Measurements from ENCODE around the gene BRSK1.

DNA sequence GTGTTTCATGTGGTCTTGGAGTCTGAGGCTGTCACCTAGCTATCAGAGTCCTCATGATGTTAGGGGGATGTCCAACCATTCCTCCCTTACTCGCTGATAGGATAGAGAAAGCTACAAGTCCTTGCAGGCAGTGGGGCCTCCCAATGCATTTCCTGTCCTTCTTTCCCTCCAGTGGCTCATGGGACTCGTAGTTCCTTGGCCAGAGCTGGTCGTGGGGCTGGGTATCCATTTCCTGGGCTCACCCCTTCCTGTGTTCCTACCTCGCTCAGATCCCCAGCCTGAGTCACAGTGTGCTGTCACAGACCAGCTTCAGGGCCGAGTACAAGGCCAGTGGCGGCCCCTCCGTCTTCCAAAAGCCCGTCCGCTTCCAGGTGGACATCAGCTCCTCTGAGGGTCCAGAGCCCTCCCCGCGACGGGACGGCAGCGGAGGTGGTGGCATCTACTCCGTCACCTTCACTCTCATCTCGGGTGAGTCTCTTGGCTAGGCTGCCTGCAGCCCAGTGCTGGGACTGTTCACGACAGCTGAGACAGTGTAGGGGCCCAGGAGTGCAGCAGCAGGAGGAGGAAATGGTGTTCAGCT is 22.3 kb downstream of the BRSK1 start:
- no peak for TF ChIP-seq POLR2A (IDR thresholded peaks at IDR 0.05)
- TF ChIP-seq, protein P1, sequence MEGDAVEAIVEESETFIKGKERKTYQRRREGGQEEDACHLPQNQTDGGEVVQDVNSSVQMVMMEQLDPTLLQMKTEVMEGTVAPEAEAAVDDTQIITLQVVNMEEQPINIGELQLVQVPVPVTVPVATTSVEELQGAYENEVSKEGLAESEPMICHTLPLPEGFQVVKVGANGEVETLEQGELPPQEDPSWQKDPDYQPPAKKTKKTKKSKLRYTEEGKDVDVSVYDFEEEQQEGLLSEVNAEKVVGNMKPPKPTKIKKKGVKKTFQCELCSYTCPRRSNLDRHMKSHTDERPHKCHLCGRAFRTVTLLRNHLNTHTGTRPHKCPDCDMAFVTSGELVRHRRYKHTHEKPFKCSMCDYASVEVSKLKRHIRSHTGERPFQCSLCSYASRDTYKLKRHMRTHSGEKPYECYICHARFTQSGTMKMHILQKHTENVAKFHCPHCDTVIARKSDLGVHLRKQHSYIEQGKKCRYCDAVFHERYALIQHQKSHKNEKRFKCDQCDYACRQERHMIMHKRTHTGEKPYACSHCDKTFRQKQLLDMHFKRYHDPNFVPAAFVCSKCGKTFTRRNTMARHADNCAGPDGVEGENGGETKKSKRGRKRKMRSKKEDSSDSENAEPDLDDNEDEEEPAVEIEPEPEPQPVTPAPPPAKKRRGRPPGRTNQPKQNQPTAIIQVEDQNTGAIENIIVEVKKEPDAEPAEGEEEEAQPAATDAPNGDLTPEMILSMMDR (IDR thresholded peaks at IDR 0.05): no peak
